HG02623 (cell line): Measurements from ENCODE around the gene PALMD.

ENCODE experiments used
- ATAC-seq: cut with Tn5 transposase; IDR thresholded peaks from one replicate; pipeline ENCODE4 v1.9.1; 2021; ENCODE audit warnings: moderate library complexity; ENCODE audit not compliant: unreplicated experiment

PALMD gene

GRCh38 chr1:99738858-99739465 is 93.0 kb downstream of the PALMD start:
- no peak for ATAC-seq

- ATAC-seq = no peak
Observed at GRCh38 chr1:99740141-99740540, 94.2 kb downstream of the PALMD start.
